Peyer's patch (tissue), 4 donors: ENCODE results near the gene ITGB5. TPM values are rescaled to one million over a fixed set of nuclear protein-coding genes. Genes with fewer than 3 reads are reported as not detected.

Experiments used
- DNase-seq, 3 donors: peaks; one replicate each; pipeline ENCODE4 v3.0.0-alpha.2; 2017 to 2019
- H3K27ac ChIP-seq, 4 donors: fragments of 200-600 bp; sonication (generic); one replicate each; pipeline ENCODE4 v1.5.1; 2016 to 2019
- H3K27me3 ChIP-seq, 2 donors: fragments of 200-600 bp; sonication (generic); one replicate each; pipeline ENCODE4 v1.5.1; 2019
- H3K36me3 ChIP-seq, 3 donors: fragments of 200-600 bp; sonication (generic); one replicate each; pipeline ENCODE4 v1.5.1; 2016 to 2019
- H3K4me1 ChIP-seq, 4 donors: fragments of 200-600 bp; sonication (generic); one replicate each; pipeline ENCODE4 v1.5.1; 2016 to 2019
- H3K4me3 ChIP-seq, 4 donors: fragments of 200-600 bp; sonication (generic); 1 replicate in 3 of 4; 2 replicates in 1 of 4; pipeline ENCODE4 v1.5.1; 2016 to 2019; ENCODE audit warnings: mild to moderate bottlenecking in 1 of 4
- H3K9me3 ChIP-seq, 4 donors: fragments of 200-600 bp; sonication (generic); one replicate each; pipeline ENCODE4 v1.5.1; 2016 to 2019; ENCODE audit warnings: mild to moderate bottlenecking in 1 of 4
- POLR2A ChIP-seq, 2 donors: fragments of 450-650 bp; IDR thresholded peaks; one replicate each; pipeline ENCODE4 v1.5.1; 2017; ENCODE audit warnings: antibody characterized with exemption in 2 of 2, mild to moderate bottlenecking in 2 of 2, moderate library complexity in 2 of 2
- small RNA-seq, 2 donors: library from RNA; depleted of rRNA; stranded (forward); fragments of <200 nt; gene quantifications; one replicate each; pipeline ENCODE3, GENCODE V24; 2016
- total RNA-seq, 4 donors: library from RNA; depleted of rRNA; stranded (reverse); fragments of >200 nt; gene quantifications; one replicate each; pipeline ENCODE4 v1.1.0, GENCODE V29; 2016
- TF ChIP-seq, protein P1 (sequence below), 6 experiments: fragments of 450-650 bp in 4 of 6; fragments of 200-600 bp in 2 of 6; sonication (generic) in 1 of 6; IDR thresholded peaks; one replicate each; pipeline ENCODE4 v1.5.1; 2017 to 2019; ENCODE audit warnings: antibody characterized with exemption in 6 of 6, mild to moderate bottlenecking in 3 of 6, moderate library complexity in 1 of 6

The ITGB5 gene
- total RNA-seq, 4 donors from 2014 or later: 79.5 to 143 (median 132) TPM

DNA sequence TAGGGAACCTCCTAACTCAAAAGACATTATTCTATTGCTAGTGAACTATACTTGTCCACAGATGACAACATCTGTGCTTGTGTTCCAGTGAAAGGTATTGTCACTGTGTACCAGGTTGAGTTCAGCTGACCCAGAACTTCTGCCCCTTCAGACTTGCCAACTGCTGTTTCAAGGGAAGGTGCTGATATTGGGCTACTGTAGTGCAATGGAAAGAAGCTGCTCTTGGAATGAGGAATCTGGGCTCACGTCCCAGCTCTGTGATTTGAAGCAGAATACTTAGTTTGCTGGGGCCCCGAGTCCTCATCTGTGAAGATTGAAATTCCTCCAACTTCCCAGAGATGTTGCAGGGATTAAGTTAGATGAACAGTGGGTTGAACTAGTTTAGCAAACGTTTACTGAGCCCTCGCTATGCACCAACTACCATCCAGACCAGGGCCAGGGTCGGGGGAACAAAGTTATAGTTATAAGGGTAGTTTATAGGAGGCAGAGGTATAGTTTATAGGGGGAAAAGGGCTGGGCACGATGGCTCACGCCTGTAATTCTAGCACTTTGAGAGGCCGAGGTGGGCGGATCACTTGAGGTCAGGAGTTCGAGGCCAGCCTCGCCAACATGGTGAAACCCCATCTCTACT, 172.8 kb downstream of the ITGB5 start:
- no peak overlapping the region for H3K27ac ChIP-seq
- no peak for DNase-seq
- no peaks in the 10 kb centered on the region for H3K27me3 ChIP-seq
- H3K4me3 ChIP-seq: no peak overlapping the region
- TF ChIP-seq POLR2A (IDR thresholded peaks at IDR 0.05): no peak
- TF ChIP-seq, protein P1, sequence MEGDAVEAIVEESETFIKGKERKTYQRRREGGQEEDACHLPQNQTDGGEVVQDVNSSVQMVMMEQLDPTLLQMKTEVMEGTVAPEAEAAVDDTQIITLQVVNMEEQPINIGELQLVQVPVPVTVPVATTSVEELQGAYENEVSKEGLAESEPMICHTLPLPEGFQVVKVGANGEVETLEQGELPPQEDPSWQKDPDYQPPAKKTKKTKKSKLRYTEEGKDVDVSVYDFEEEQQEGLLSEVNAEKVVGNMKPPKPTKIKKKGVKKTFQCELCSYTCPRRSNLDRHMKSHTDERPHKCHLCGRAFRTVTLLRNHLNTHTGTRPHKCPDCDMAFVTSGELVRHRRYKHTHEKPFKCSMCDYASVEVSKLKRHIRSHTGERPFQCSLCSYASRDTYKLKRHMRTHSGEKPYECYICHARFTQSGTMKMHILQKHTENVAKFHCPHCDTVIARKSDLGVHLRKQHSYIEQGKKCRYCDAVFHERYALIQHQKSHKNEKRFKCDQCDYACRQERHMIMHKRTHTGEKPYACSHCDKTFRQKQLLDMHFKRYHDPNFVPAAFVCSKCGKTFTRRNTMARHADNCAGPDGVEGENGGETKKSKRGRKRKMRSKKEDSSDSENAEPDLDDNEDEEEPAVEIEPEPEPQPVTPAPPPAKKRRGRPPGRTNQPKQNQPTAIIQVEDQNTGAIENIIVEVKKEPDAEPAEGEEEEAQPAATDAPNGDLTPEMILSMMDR (IDR thresholded peaks at IDR 0.05): no peak
- H3K36me3 ChIP-seq: no peaks in the 10 kb centered on the region
- H3K4me1 ChIP-seq: no peaks in the 10 kb centered on the region
- H3K9me3 ChIP-seq: no peaks in the 10 kb centered on the region

Small RNA genes lying within 50 kb of the gene (small RNA-seq; reads per million reads assigned to genes)
- 0 reads per million in 2 donors for gene MIR544B

Other genes starting within 250 kb of the ITGB5 start
- 10 to 100 TPM; 15.6 to 28.4 (median 23.0) TPM for gene UMPS, start 156.9 kb downstream of the ITGB5 start, total RNA-seq
- gene MUC13, start 47.4 kb upstream of the ITGB5 start, total RNA-seq: 100 to 1,000 TPM in 3 of 4 donors, 10 to 100 TPM in 1; 14.0 to 612 (median 512) TPM
- 10 to 100 TPM in 3 of 4 donors, 1 to 10 TPM in 1; 6.0 to 52.8 (median 10.9) TPM for gene HEG1, start 168.6 kb upstream of the ITGB5 start, total RNA-seq